Astrocyte of the cerebellum (primary cell): ENCODE results near the gene LINC01488.

Experiments
- DNase-seq: peaks from one replicate; pipeline ENCODE4 v3.0.0-alpha.2; 2011; ENCODE audit warnings: low read depth
- H3K4me3 ChIP-seq: 2 replicates; pipeline ENCODE4 v1.5.1; 2011; ENCODE audit warnings: mild to moderate bottlenecking, low read depth, low read length, moderate library complexity
- in situ Hi-C: cut with HindIII; loops from 2 replicates; pipeline ENCODE4 v1.10.0; 2017; ENCODE audit warnings: low sequenced_read_pairs
- TF ChIP-seq, protein P1 (sequence below): IDR thresholded peaks from 2 replicates; pipeline ENCODE4 v1.5.1; 2012; ENCODE audit warnings: low read length, low read depth, moderate library complexity, mild to moderate bottlenecking; ENCODE audit errors: missing control alignments

Gene LINC01488

DNA sequence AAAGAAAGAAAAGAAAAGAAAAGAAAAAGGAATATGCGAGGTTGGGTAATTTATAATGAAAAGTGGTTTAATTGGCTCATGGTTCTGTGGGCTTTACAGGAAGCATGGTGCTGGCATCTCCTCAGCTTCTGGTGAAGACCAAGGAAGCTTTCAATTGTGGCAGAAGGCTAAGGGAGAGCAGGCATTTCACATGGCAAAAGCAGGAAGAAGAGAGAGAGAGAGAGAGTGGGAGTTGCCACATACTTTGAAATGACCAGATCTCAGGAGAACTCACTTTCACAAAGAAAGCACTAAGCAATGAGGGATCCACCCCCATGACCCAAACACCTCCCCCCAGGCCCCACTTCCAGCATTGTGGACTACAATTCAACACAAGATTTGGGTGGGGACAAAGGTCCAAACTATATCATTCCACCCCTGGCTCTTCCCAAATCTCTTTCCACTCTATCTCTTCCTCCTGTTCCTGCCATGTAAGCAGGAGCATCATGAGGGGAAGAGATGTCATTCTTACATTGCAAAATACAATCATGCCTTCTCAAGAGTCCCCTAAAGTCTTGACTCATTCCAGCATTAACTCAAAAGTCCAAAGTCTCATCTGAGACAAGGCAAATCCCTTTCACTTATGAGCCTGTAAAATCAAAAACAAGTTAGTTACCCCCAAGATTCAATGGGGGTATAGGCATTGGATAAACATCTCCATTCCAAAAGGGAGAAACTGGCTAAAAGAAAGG lies 38.9 kb downstream of the LINC01488 start:
- no peak overlapping the region for H3K4me3 ChIP-seq
- TF ChIP-seq, protein P1, sequence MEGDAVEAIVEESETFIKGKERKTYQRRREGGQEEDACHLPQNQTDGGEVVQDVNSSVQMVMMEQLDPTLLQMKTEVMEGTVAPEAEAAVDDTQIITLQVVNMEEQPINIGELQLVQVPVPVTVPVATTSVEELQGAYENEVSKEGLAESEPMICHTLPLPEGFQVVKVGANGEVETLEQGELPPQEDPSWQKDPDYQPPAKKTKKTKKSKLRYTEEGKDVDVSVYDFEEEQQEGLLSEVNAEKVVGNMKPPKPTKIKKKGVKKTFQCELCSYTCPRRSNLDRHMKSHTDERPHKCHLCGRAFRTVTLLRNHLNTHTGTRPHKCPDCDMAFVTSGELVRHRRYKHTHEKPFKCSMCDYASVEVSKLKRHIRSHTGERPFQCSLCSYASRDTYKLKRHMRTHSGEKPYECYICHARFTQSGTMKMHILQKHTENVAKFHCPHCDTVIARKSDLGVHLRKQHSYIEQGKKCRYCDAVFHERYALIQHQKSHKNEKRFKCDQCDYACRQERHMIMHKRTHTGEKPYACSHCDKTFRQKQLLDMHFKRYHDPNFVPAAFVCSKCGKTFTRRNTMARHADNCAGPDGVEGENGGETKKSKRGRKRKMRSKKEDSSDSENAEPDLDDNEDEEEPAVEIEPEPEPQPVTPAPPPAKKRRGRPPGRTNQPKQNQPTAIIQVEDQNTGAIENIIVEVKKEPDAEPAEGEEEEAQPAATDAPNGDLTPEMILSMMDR = no peak
- DNase-seq = no peak
- in situ Hi-C loops = loop anchor here (5.0 kb wide), 1 partner anchor 53 kb away; no protein-coding TSS in a partner anchor

DNA sequence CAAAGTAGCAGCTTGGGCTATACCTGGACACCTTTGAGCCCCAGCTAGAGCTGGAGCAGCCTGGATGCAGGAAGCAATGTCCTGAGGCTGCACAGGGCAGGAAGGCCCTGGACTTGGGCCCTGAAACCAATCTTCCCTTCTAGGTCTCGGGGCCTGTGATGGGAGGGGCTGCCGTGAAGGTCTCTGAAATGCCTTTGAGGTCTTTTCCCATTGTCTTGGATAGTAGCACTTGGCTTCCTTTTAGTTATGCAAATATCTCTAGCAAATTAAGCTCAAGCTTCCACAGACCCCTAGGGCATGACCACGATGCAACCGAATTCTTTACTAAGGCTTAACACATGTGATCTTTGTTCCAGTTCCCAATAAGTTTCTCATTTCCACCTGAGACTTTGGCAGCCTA lies 40.0 kb downstream of the LINC01488 start:
- DNase-seq = no peak
- no peak overlapping the region for H3K4me3 ChIP-seq
- TF ChIP-seq, protein P1 = no peak
- in situ Hi-C loops = loop anchor here (5.0 kb wide), 1 partner anchor 54 kb away; no protein-coding TSS in a partner anchor

DNA sequence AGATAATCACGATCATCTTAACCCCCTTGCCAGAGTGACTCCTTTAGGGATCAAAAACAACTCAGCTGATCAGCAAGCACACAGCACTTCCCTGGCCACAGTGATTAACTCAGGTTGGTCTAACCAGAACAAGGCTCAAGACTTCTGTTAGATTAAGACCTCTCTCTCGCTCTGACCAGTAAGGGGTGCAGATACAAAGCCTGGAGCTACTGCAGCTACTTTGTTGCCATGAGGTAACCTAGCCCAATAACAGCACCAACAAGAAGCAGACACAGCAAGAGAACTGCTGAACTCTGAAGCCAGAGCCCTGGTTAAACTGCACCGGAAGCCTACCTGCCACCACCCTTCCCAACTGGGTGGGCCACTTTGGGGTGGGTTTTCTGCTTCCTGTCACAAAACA lies 42.0 kb downstream of the LINC01488 start:
- TF ChIP-seq, protein P1 = no peak
- DNase-seq = no peak

DNA sequence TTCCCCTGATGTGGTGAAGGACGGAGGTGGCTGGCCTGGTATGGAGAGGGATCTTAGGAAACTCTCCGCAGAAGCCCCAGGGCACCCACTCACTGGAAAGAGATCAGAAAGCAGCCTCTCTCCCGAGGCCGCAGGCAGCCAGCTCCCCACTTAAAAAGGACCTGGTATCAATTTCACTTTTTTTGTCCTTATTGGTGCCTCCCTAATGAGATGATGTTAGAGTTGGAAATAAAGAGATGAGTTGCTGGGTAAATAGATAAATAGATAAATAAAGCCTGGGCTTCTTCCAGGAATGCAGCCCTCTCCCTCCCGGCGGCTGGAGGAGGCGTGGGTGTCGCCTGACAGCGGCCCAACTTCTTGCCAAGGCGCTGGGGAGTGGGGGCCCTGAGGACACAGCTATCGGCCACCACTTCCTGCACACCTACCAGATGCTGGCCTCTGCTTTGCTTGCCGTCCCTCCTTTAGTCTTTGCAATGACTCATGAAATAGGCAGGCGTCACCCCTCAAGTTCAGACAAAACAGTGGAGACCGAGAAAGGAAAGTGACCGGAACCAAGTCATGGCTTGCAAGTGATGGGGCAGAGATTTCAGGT lies 42.9 kb downstream of the LINC01488 start:
- H3K4me3 ChIP-seq = no peak overlapping the region
- DNase-seq = no peak
- TF ChIP-seq, protein P1 = no peak
- in situ Hi-C loops = loop anchor here (5.0 kb wide), 1 partner anchor 57 kb away; no protein-coding TSS in a partner anchor

More for the DNA sequence above, 42.0 kb downstream of the LINC01488 start:
- no peak overlapping the region for H3K4me3 ChIP-seq
- in situ Hi-C loops = loop anchor here (5.0 kb wide), 1 partner anchor 56 kb away; no protein-coding TSS in a partner anchor

DNA sequence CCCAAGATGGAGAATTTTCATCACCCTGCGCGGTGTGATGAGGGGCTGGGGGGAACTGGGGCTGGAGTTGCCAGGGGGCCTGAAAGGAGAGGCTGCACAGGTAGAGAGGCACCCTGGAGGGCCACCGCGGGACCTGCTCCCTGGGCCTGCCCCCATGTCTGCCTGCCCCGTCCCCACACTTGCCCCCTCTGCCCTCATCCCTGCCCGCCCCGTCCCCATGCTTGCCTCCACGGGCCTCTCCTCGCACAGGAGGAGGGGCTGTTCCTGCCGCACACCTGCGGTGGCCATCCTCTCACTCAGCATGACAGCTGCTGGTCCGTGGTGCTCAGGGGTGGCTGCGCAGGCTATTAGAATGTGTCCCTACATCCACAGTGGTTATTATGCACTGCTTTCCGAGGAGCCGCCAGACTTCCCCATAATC lies 43.5 kb downstream of the LINC01488 start:
- in situ Hi-C loops = loop anchor here (5.0 kb wide), 1 partner anchor 58 kb away; no protein-coding TSS in a partner anchor
- no peak overlapping the region for H3K4me3 ChIP-seq
- DNase-seq = no peak
- TF ChIP-seq, protein P1 = no peak

DNA sequence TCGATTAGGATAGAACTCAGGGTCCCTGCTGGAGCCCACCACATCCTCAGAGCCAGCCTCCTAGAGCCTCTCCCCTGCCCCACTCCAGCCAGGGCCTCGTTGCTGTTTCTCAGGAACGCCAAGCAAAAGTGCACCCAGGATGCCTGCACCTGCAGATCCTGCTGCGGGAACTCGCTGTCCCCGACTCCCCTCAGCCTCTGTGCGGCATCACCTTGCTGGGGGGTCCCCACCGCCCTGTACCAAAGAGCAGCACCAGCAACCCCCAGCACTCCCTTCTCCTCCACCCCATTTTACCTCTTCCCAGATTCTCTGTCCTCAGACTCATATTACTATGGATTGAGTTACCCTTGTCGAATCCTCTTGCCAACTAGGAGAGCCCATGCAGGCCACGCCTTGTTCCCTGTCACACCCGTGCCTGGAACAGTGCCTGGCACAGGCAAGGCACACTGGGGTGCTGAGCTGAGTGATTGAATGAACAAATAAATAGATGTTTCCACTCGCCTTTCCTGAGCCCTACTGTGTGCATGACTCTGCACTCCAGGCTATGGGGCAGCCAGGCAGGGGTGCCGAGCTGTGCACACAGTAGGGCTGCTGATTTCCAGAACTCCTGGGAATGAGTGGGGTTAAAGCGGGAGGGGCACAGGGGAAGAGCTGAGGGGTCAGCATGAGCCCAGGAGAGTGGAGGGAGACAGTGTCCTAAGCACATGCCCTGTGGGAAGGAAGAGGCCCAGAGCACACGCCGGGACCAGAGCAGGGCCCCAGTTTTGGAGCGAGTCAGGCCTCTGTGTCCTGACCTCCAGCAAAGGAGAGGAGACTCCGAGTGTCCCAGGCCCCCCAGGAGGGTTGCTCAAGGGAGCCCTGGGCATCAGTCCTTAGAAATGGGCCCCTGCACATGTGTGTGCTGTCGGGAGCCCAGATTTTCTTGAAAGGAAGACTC lies 44.3 kb downstream of the LINC01488 start:
- in situ Hi-C loops = no loop called here

More for the DNA sequence above, 44.3 kb downstream of the LINC01488 start:
- TF ChIP-seq, protein P1 = no peak
- H3K4me3 ChIP-seq = no peak overlapping the region
- no peak for DNase-seq
